HCT116 (cell line): Measurements from ENCODE around the gene RGS4. TPM values are rescaled to one million over a fixed set of nuclear protein-coding genes. Genes with fewer than 3 reads are reported as not detected.

Source experiments
- ATAC-seq: fragments of 200-7000 bp; cut with Tn5 transposase; 2 replicates; pipeline ENCODE4 v1.9.1; 2020; ENCODE audit warnings: mild to moderate bottlenecking, moderate library complexity
- BruUV-seq: library from RNA; stranded (reverse); fragments of 400-500 nt; replicated peaks from 2 replicates; lab custom pipeline; 2021; lab: Mats Ljungman, UMichigan
- CTCF ChIA-PET: fragments of 300-600 bp; sonication (Branson Sonifier 250); formaldehyde crosslinking; loops from one replicate; lab custom pipeline; 2021; ENCODE audit warnings: antibody characterized with exemption; lab: Charles Lee
- POLR2A ChIA-PET: fragments of 300-600, 350-600 bp; sonication (Branson Sonifier 250); formaldehyde crosslinking; loops from one replicate; lab custom pipeline; 2021; ENCODE audit warnings: antibody characterized with exemption; lab: Charles Lee
- RAD21 ChIA-PET, 2 experiments: fragments of 300-600 bp; sonication (Branson Sonifier 250); formaldehyde crosslinking; loops; one replicate each; lab custom pipeline; 2023; ENCODE audit warnings: low total read pairs in 2 of 2; ENCODE audit not compliant: uncharacterized antibody in 2 of 2, unreplicated experiment in 2 of 2, low non-redundant PET in 1 of 2; lab: Charles Lee
- DNase-seq: peaks from one replicate; pipeline ENCODE4 v3.0.0-alpha.2; 2010; ENCODE audit warnings: low read depth, low spot score
- H2AFZ ChIP-seq: fragments of 200-600 bp; shearing (Covaris generic), sonication (generic); 2 replicates; pipeline ENCODE4 v1.6.1; 2017; ENCODE audit warnings: low read depth, mixed run types, mixed read lengths, antibody characterized with exemption, low read length; ENCODE audit not compliant: poor library complexity, severe bottlenecking
- H3K27ac ChIP-seq: 2 replicates; pipeline ENCODE4 v1.5.1; 2012; ENCODE audit warnings: low read depth, low read length
- H3K27me3 ChIP-seq: fragments of 200-600 bp; sonication (generic); 2 replicates; pipeline ENCODE4 v1.6.1; 2016; ENCODE audit warnings: mixed run types, low read length, mixed read lengths; ENCODE audit not compliant: insufficient read depth
- H3K36me3 ChIP-seq, 2 experiments: fragments of 200-500 bp in 1 of 2; fragments of 200-600 bp in 1 of 2; sonication (Bioruptor generic) in 1 of 2; sonication (generic) in 1 of 2; 2 replicates each; pipeline versions ENCODE4 v1.5.1 to v1.6.1; 2014 to 2016; ENCODE audit warnings: low read length in 2 of 2, inconsistent platforms in 1 of 2, mixed read lengths in 1 of 2, mixed run types in 1 of 2; ENCODE audit not compliant: insufficient read depth in 2 of 2, control insufficient read depth in 1 of 2
- H3K4me1 ChIP-seq, 2 experiments: fragments of 200-600 bp in 1 of 2; sonication (generic) in 1 of 2; 2 replicates each; pipeline versions ENCODE4 v1.5.1 to v1.6.1; 2012 to 2017; ENCODE audit warnings: low read length in 2 of 2, inconsistent platforms in 1 of 2, mild to moderate bottlenecking in 1 of 2, mixed read lengths in 1 of 2, mixed run types in 1 of 2, moderate library complexity in 1 of 2; ENCODE audit not compliant: insufficient read depth in 2 of 2, control insufficient read depth in 1 of 2
- H3K4me2 ChIP-seq: fragments of 200-600 bp; sonication (generic); 2 replicates; pipeline ENCODE4 v1.6.1; 2017; ENCODE audit warnings: mixed run types, low read length, mixed read lengths
- H3K4me3 ChIP-seq, 2 experiments: fragments of 200-600 bp in 1 of 2; sonication (generic) in 1 of 2; replicated peaks in 1 of 2; 2 replicates each; pipeline ENCODE4 v1.5.1; 2011 to 2016; ENCODE audit warnings: low read length in 2 of 2, control low read depth in 1 of 2, low read depth in 1 of 2, mild to moderate bottlenecking in 1 of 2, mixed read lengths in 1 of 2, mixed run types in 1 of 2
- H3K79me2 ChIP-seq: fragments of 200-600 bp; sonication (generic); 2 replicates; pipeline ENCODE4 v1.6.1; 2017; ENCODE audit warnings: mild to moderate bottlenecking, mixed run types, low read length, moderate library complexity, mixed read lengths; ENCODE audit not compliant: insufficient read depth
- H3K9ac ChIP-seq: fragments of 200-600 bp; sonication (generic); 2 replicates; pipeline ENCODE4 v1.6.1; 2016; ENCODE audit warnings: low read length, mixed read lengths
- H3K9me2 ChIP-seq: fragments of 200-600 bp; sonication (generic), shearing (Covaris generic); 2 replicates; pipeline ENCODE4 v1.6.1; 2017; ENCODE audit warnings: mixed run types, mild to moderate bottlenecking, moderate library complexity; ENCODE audit not compliant: insufficient read depth
- H3K9me3 ChIP-seq, 2 experiments: fragments of 200-500 bp in 1 of 2; fragments of 200-600 bp in 1 of 2; sonication (Bioruptor generic) in 1 of 2; sonication (generic) in 1 of 2; 2 replicates each; pipeline ENCODE4 v1.6.1; 2014 to 2017; ENCODE audit warnings: low read length in 2 of 2, mixed read lengths in 2 of 2, inconsistent platforms in 1 of 2, low read depth in 1 of 2, mild to moderate bottlenecking in 1 of 2, mixed run types in 1 of 2, moderate library complexity in 1 of 2; ENCODE audit not compliant: control insufficient read depth in 1 of 2, insufficient read depth in 1 of 2
- H4K20me1 ChIP-seq: fragments of 200-600 bp; sonication (generic), shearing (Covaris generic); 2 replicates; pipeline ENCODE4 v1.6.1; 2017; ENCODE audit warnings: mixed run types, mild to moderate bottlenecking, moderate library complexity; ENCODE audit not compliant: insufficient read depth
- CBX3 ChIP-seq: IDR thresholded peaks from 2 replicates; pipeline ENCODE4 v1.6.1; 2012; ENCODE audit warnings: low read depth
- CEBPB ChIP-seq: IDR thresholded peaks from 2 replicates; pipeline ENCODE4 v1.6.1; 2012; ENCODE audit warnings: low read depth
- EGR1 ChIP-seq: IDR thresholded peaks from 2 replicates; pipeline ENCODE4 v1.6.1; 2012; ENCODE audit warnings: low read depth
- EZH2 ChIP-seq: fragments of 200-600 bp; sonication (generic); IDR thresholded peaks from 2 replicates; pipeline ENCODE4 v1.6.1; 2017; ENCODE audit warnings: antibody characterized with exemption, mixed run types
- MAX ChIP-seq: IDR thresholded peaks from 2 replicates; pipeline ENCODE4 v1.6.1; 2012
- SP1 ChIP-seq: IDR thresholded peaks from 2 replicates; pipeline ENCODE4 v1.6.1; 2012; ENCODE audit warnings: low read depth
- SRF ChIP-seq: IDR thresholded peaks from 2 replicates; pipeline ENCODE4 v1.6.1; 2012; ENCODE audit warnings: low read depth
- ZFX ChIP-seq: fragments of 450-650 bp; IDR thresholded peaks from 2 replicates; pipeline ENCODE4 v1.6.1; 2017
- intact Hi-C: fragments of 100-400 bp; cut with micrococcal nuclease; formaldehyde crosslinking; loops from 2 replicates; pipeline ENCODE4 v1.10.0; 2022
- total RNA-seq: library from RNA; stranded (reverse); gene quantifications from one replicate; pipeline ENCODE4 v1.2.1, GENCODE V29; 2021; ENCODE audit not compliant: unreplicated experiment
- TF ChIP-seq, protein P1 (sequence below): IDR thresholded peaks from 2 replicates; pipeline ENCODE4 v1.6.1; 2012; ENCODE audit warnings: low read depth
- TF ChIP-seq, protein P2 (sequence below): IDR thresholded peaks from 2 replicates; pipeline ENCODE4 v1.6.1; 2011; ENCODE audit warnings: mild to moderate bottlenecking, low read length, moderate library complexity; ENCODE audit not compliant: insufficient replicate concordance; ENCODE audit errors: extremely low read depth
- TF ChIP-seq, protein P3 (sequence below): IDR thresholded peaks from 2 replicates; pipeline ENCODE4 v1.6.1; 2012
- TF ChIP-seq, protein P4 (sequence below), 3 experiments: fragments of 200-600 bp in 1 of 3; sonication (generic) in 1 of 3; IDR thresholded peaks in 2 of 3; conservative IDR thresholded peaks in 1 of 3; 2 replicates each; pipeline ENCODE4 v1.5.1; 2012 to 2017; ENCODE audit warnings: low read depth in 2 of 3, low read length in 2 of 3, antibody characterized with exemption in 1 of 3, borderline replicate concordance in 1 of 3, control low read depth in 1 of 3, mild to moderate bottlenecking in 1 of 3, mixed read lengths in 1 of 3, mixed run types in 1 of 3, moderate library complexity in 1 of 3; ENCODE audit not compliant: insufficient read depth in 1 of 3

The RGS4 gene
- total RNA-seq, 1 experiment from 2014 or later, result not detected

GRCh38 chr1:163046071-163046470, 23.1 kb upstream of the RGS4 start:
- RAD21 ChIA-PET, result no interaction called here
- intact Hi-C loops, result no loop called here
- Histone ChIP-seq H3K27me3 (no peaks in the 10 kb centered on the region), H2AFZ (no peak overlapping the region), H3K9me3 (no peaks in the 10 kb centered on the region), H3K27ac (no peak overlapping the region), H3K4me1 (no peaks in the 10 kb centered on the region), H3K4me2 (no peak overlapping the region), H4K20me1 (no peaks in the 10 kb centered on the region), H3K36me3 (no peaks in the 10 kb centered on the region), H3K9me2 (no peaks in the 10 kb centered on the region; the same call in 1 of the 2 replicates), H3K9ac (no peak overlapping the region), H3K4me3 (no peak overlapping the region), H3K79me2 (no peaks in the 10 kb centered on the region)
- TF ChIP-seq EZH2, result no peak
- no peak for TF ChIP-seq MAX
- TF ChIP-seq CBX3, result no peak
- POLR2A ChIA-PET, result no interaction called here
- DNase-seq, result no peak
- no peak for ATAC-seq
- CTCF ChIA-PET, result no interaction called here
- no TSS peak for BruUV-seq

DNA sequence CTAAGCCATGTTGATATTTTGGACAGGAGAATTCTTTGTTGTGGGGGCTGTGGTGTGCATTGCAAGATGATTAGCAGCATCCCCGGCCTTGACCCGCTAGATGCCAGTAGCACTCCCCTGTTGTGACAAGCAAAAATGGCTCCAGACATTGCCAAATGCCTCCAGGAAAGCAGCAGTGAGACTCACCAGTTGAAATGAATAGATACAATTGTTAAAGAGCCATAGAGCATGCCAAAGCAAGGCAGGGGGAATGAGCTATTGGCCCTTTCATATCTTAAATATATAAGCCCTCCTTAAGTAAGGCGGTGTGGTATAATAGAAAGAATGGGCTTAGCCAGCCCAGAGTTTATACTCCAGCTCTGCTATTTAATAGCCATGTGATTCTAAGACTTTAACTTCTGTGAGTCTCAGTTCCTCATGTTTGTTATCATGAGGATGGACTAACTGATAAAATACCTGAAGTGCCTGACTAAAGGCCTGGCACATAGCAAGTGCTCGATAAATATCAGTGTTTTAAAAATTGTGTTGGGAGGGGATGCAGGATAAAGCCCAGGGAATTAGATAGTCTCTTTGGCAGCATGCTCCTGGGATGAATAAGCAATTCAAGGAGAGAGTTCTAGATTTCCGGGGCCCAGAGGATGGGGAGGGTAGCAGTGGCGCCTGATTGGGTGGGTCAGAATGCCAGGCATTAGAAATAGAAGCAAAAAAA, 21.1 kb upstream of the RGS4 start:
- Histone ChIP-seq H3K4me3 (no peak overlapping the region), H3K9me3 (no peaks in the 10 kb centered on the region), H3K79me2 (no peaks in the 10 kb centered on the region), H4K20me1 (no peaks in the 10 kb centered on the region), H3K27ac (no peak overlapping the region), H3K27me3 (no peaks in the 10 kb centered on the region), H3K4me1 (no peaks in the 10 kb centered on the region), H3K9ac (no peak overlapping the region), H3K36me3 (no peaks in the 10 kb centered on the region), H3K9me2 (no peaks in the 10 kb centered on the region; the same call in 1 of the 2 replicates), H3K4me2 (no peak overlapping the region), H2AFZ (no peak overlapping the region)
- ChIA-PET RAD21 (no interaction called here), CTCF (no interaction called here), POLR2A (no interaction called here)
- DNase-seq (no peak), ATAC-seq (no peak)
- intact Hi-C loops, result no loop called here
- no TSS peak for BruUV-seq
- TF ChIP-seq, protein P1, sequence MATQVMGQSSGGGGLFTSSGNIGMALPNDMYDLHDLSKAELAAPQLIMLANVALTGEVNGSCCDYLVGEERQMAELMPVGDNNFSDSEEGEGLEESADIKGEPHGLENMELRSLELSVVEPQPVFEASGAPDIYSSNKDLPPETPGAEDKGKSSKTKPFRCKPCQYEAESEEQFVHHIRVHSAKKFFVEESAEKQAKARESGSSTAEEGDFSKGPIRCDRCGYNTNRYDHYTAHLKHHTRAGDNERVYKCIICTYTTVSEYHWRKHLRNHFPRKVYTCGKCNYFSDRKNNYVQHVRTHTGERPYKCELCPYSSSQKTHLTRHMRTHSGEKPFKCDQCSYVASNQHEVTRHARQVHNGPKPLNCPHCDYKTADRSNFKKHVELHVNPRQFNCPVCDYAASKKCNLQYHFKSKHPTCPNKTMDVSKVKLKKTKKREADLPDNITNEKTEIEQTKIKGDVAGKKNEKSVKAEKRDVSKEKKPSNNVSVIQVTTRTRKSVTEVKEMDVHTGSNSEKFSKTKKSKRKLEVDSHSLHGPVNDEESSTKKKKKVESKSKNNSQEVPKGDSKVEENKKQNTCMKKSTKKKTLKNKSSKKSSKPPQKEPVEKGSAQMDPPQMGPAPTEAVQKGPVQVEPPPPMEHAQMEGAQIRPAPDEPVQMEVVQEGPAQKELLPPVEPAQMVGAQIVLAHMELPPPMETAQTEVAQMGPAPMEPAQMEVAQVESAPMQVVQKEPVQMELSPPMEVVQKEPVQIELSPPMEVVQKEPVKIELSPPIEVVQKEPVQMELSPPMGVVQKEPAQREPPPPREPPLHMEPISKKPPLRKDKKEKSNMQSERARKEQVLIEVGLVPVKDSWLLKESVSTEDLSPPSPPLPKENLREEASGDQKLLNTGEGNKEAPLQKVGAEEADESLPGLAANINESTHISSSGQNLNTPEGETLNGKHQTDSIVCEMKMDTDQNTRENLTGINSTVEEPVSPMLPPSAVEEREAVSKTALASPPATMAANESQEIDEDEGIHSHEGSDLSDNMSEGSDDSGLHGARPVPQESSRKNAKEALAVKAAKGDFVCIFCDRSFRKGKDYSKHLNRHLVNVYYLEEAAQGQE, result no peak
- TF ChIP-seq CEBPB (no peak), EGR1 (no peak), ZFX (no peak), EZH2 (no peak), SP1 (no peak), SRF (no peak)
- TF ChIP-seq, protein P2, sequence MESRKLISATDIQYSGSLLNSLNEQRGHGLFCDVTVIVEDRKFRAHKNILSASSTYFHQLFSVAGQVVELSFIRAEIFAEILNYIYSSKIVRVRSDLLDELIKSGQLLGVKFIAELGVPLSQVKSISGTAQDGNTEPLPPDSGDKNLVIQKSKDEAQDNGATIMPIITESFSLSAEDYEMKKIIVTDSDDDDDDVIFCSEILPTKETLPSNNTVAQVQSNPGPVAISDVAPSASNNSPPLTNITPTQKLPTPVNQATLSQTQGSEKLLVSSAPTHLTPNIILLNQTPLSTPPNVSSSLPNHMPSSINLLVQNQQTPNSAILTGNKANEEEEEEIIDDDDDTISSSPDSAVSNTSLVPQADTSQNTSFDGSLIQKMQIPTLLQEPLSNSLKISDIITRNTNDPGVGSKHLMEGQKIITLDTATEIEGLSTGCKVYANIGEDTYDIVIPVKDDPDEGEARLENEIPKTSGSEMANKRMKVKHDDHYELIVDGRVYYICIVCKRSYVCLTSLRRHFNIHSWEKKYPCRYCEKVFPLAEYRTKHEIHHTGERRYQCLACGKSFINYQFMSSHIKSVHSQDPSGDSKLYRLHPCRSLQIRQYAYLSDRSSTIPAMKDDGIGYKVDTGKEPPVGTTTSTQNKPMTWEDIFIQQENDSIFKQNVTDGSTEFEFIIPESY, result no peak
- TF ChIP-seq, protein P3, sequence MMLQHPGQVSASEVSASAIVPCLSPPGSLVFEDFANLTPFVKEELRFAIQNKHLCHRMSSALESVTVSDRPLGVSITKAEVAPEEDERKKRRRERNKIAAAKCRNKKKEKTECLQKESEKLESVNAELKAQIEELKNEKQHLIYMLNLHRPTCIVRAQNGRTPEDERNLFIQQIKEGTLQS, result no peak
- TF ChIP-seq, protein P4, sequence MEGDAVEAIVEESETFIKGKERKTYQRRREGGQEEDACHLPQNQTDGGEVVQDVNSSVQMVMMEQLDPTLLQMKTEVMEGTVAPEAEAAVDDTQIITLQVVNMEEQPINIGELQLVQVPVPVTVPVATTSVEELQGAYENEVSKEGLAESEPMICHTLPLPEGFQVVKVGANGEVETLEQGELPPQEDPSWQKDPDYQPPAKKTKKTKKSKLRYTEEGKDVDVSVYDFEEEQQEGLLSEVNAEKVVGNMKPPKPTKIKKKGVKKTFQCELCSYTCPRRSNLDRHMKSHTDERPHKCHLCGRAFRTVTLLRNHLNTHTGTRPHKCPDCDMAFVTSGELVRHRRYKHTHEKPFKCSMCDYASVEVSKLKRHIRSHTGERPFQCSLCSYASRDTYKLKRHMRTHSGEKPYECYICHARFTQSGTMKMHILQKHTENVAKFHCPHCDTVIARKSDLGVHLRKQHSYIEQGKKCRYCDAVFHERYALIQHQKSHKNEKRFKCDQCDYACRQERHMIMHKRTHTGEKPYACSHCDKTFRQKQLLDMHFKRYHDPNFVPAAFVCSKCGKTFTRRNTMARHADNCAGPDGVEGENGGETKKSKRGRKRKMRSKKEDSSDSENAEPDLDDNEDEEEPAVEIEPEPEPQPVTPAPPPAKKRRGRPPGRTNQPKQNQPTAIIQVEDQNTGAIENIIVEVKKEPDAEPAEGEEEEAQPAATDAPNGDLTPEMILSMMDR (IDR thresholded peaks at IDR 0.05 in 2 of 3, conservative IDR thresholded peaks at IDR 0.05 in 1 of 3; ENCODE audit: borderline replicate concordance in 1 of 3, insufficient read depth in 1 of 3, low read depth in 2 of 3, low read length in 2 of 3), result no peak
